K562 (cell line): ENCODE measurements around the gene GALE. TPM values are rescaled to one million over a fixed set of nuclear protein-coding genes. Genes with fewer than 3 reads are reported as not detected.
A peak's percentile ranks its signal among the peaks of the same experiment; 100 is the strongest.
"Not testable (repeated sequence)": the region's sequence is repeated elsewhere in the genome, so short reads cannot be mapped to it uniquely, and the experiment has no call there.

Experiments used
- ATAC-seq: fragments of 200-7000 bp; cut with Tn5 transposase; 3 replicates; pipeline ENCODE4 v1.9.1; 2020; ENCODE audit warnings: moderate library complexity
- BruUV-seq: library from RNA; stranded (reverse); fragments of 400-500 nt; replicated peaks from 2 replicates; lab custom pipeline; 2021; lab: Mats Ljungman, UMichigan
- CTCF ChIA-PET: fragments of 300-600 bp; formaldehyde crosslinking; extraction: SDS; loops from one replicate; lab custom pipeline; 2021; ENCODE audit warnings: low intra/inter-chr PET ratio; lab: Yijun Ruan, JAX
- POLR2A ChIA-PET: fragments of 300-600, 350-650 bp; sonication (Branson Sonifier 250); formaldehyde crosslinking; extraction: SDS; loops from one replicate; lab custom pipeline; 2021; ENCODE audit warnings: antibody characterized with exemption, inconsistent platforms; lab: Yijun Ruan, JAX
- DNase-seq, 4 experiments: peaks; one replicate each; pipeline versions ENCODE4 v3.0.0 to v3.0.0-alpha.2; 2011 to 2018; ENCODE audit warnings: low spot score in 3 of 4, mixed read lengths in 3 of 4; ENCODE audit errors: extremely low read depth in 1 of 4
- FAIRE-seq: peaks from 2 replicates; lab custom pipeline; 2011; peaks lifted over from hg19 to GRCh38; lab: Jason Lieb, UNC
- H2AFZ ChIP-seq: 2 replicates; pipeline ENCODE4 v1.6.0; 2011; ENCODE audit warnings: low read depth, low read length, control low read depth, inconsistent platforms
- H3K27ac ChIP-seq: fragments of 200-600 bp; 3 replicates; pipeline ENCODE4 v1.8.0; 2011; ENCODE audit warnings: low read depth, mild to moderate bottlenecking, control low read depth, inconsistent platforms, low read length, moderate library complexity, mixed read lengths; ENCODE audit errors: extremely low read depth
- H3K27me3 ChIP-seq, 2 experiments: fragments of 300-600 bp in 1 of 2; 2 replicates in 1 of 2; 3 replicates in 1 of 2; pipeline versions ENCODE4 v1.6.0 to v1.8.0; 2011; ENCODE audit warnings: inconsistent platforms in 2 of 2, low read length in 2 of 2, mild to moderate bottlenecking in 1 of 2, mixed read lengths in 1 of 2, moderate library complexity in 1 of 2; ENCODE audit not compliant: control insufficient read depth in 2 of 2, insufficient read depth in 2 of 2
- H3K36me3 ChIP-seq: fragments of 300-600 bp; 3 replicates; pipeline ENCODE4 v1.8.0; 2011; ENCODE audit warnings: mild to moderate bottlenecking, low read length, inconsistent platforms; ENCODE audit not compliant: control insufficient read depth, insufficient read depth
- H3K4me1 ChIP-seq, 2 experiments: fragments of 200-600 bp in 1 of 2; replicated peaks in 1 of 2; 2 replicates in 1 of 2; 3 replicates in 1 of 2; pipeline versions ENCODE4 v1.5.1 to v1.8.0; 2011; ENCODE audit warnings: inconsistent platforms in 2 of 2, low read length in 2 of 2, mild to moderate bottlenecking in 1 of 2, mixed read lengths in 1 of 2, moderate library complexity in 1 of 2; ENCODE audit not compliant: control insufficient read depth in 2 of 2, insufficient read depth in 2 of 2
- H3K4me2 ChIP-seq: 2 replicates; pipeline ENCODE4 v1.6.1; 2011; ENCODE audit warnings: low read length, control low read depth, inconsistent platforms, mixed read lengths; ENCODE audit not compliant: insufficient read depth
- H3K4me3 ChIP-seq: fragments of 200-600 bp; sonication (generic), shearing (Covaris generic); 2 replicates; pipeline ENCODE4 v1.5.1; 2016; ENCODE audit warnings: control low read depth, inconsistent platforms
- H3K79me2 ChIP-seq: fragments of 200-600 bp; 3 replicates; pipeline ENCODE4 v1.8.0; 2011; ENCODE audit warnings: low read length, inconsistent platforms; ENCODE audit not compliant: control insufficient read depth, insufficient read depth
- H3K9ac ChIP-seq, 2 experiments: 2 replicates each; pipeline versions ENCODE4 v1.6.0 to v1.6.1; 2011; ENCODE audit warnings: low read depth in 2 of 2, low read length in 2 of 2, control low read depth in 1 of 2, inconsistent platforms in 1 of 2, mild to moderate bottlenecking in 1 of 2, mixed read lengths in 1 of 2; ENCODE audit not compliant: insufficient read depth in 1 of 2
- H3K9me1 ChIP-seq: one replicate; pipeline ENCODE4 v1.6.0; 2011; ENCODE audit warnings: inconsistent platforms, mild to moderate bottlenecking, low read length, moderate library complexity; ENCODE audit not compliant: control insufficient read depth, insufficient read depth
- H3K9me3 ChIP-seq: replicated peaks from 2 replicates; pipeline ENCODE4 v1.5.1; 2011; ENCODE audit warnings: low read depth, low read length, inconsistent platforms; ENCODE audit not compliant: control insufficient read depth, insufficient read depth
- H4K20me1 ChIP-seq: replicated peaks from 2 replicates; pipeline ENCODE4 v1.6.1; 2011; ENCODE audit warnings: low read length, inconsistent platforms, mixed read lengths; ENCODE audit not compliant: control insufficient read depth, insufficient read depth
- DACH1 ChIP-seq: fragments of 450-650 bp; IDR thresholded peaks from 2 replicates; pipeline ENCODE4 v1.6.1; 2018; ENCODE audit not compliant: partially characterized antibody
- GATAD2A ChIP-seq: fragments of 450-650 bp; IDR thresholded peaks from 2 replicates; pipeline ENCODE4 v1.6.1; 2017
- GATAD2B ChIP-seq: fragments of 450-650 bp; IDR thresholded peaks from 2 replicates; pipeline ENCODE4 v1.6.1; 2017; ENCODE audit warnings: mild to moderate bottlenecking, borderline replicate concordance
- MCM7 ChIP-seq, 2 experiments: fragments of 450-650 bp; IDR thresholded peaks; 2 replicates each; pipeline ENCODE4 v1.6.1; 2016 to 2018
- MTA1 ChIP-seq: fragments of 450-650 bp; IDR thresholded peaks from 2 replicates; pipeline ENCODE4 v1.6.1; 2017; ENCODE audit warnings: borderline replicate concordance
- WGBS: fragments of 100-300 bp; shearing (Covaris generic); methylation state at CpG from one replicate; pipeline ENCODE4 v1.1.6; 2016; ENCODE audit warnings: low coverage, mixed read lengths; ENCODE audit not compliant: insufficient coverage; ENCODE audit errors: missing lambda C conversion rate; 5-methylcytosine and 5-hydroxymethylcytosine counted together
- in situ Hi-C: fragments of 300-500 bp; cut with MboI; formaldehyde crosslinking; loops from 4 replicates; pipeline ENCODE4 v1.15.0; 2018; ENCODE audit warnings: inconsistent platforms, mixed read lengths
- intact Hi-C: fragments of 100-400 bp; cut with micrococcal nuclease; formaldehyde crosslinking; loops from 2 replicates; pipeline ENCODE4 v1.14.2; 2022
- polyA plus RNA-seq, 8 experiments: library from polyadenylated mRNA; depleted of rRNA in 4 of 8; stranded (reverse) in 5 of 8; unstranded in 3 of 8; fragments of >200 nt; fragmentation: Nextera tagmentation in 2 of 8; fragmentation: Illumina TruSeq in 1 of 8; extraction: Ambion mirVana in 2 of 8; extraction: Trizol in 1 of 8; gene quantifications; 2 replicates each; pipeline versions ENCODE4 v1.2.1 to v1.2.3, GENCODE V29; 2011 to 2014; ENCODE audit warnings: inconsistent platforms in 1 of 8, missing spikeins in 1 of 8
- total RNA-seq, 7 experiments: library from RNA; depleted of rRNA in 6 of 7; stranded (reverse); fragments of >200 nt in 6 of 7; fragmentation: Illumina TruSeq in 2 of 7; extraction: Trizol in 2 of 7; gene quantifications; 2 replicates each; pipeline versions ENCODE4 v1.2.1 to v1.2.3, GENCODE V29; 2011 to 2021; ENCODE audit warnings: low replicate concordance in 1 of 7
- TF ChIP-seq, protein P1 (sequence below): fragments of 450-650 bp; IDR thresholded peaks from 2 replicates; pipeline ENCODE4 v1.6.1; 2016; ENCODE audit warnings: antibody characterized with exemption

The GALE gene
- total and polyA plus RNA-seq, 9 of the 15 experiments (the other 6 are each of a cell fraction or from before 2014, with no cell fraction given) = 8.4 to 139 (median 88.3) TPM

DNA sequence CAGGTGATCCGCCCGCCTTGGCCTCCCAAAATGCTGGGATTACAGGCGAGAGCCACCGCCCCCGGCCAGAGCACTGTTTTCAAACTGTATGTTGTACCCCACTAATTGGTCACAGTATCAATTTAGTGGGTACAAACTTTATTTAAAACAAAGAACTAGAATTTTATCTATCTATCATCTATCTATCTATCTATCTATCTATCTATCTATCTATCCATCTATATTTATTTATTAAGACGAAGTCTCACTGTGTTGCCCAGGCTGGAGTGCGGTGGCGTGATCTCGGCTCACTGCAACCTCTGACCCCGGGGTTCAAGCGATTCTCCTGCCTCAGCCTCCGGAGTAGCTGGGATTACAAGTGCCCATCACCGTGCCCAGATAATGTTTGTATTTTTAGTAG is 26.0 kb upstream of the GALE start:
- POLR2A ChIA-PET = interaction anchor here (3.3 kb wide), 1 partner anchor 15 kb away, joined by 12 read pairs; no protein-coding TSS in a partner anchor
- BruUV-seq, H3K9ac ChIP-seq, H3K9me1 ChIP-seq, in situ Hi-C loops, FAIRE-seq, H3K4me3 ChIP-seq, intact Hi-C loops, H4K20me1 ChIP-seq, H3K27ac ChIP-seq, H3K27me3 ChIP-seq, H2AFZ ChIP-seq, ATAC-seq, H3K4me2 ChIP-seq, CTCF ChIA-PET, DNase-seq, H3K36me3 ChIP-seq, H3K9me3 ChIP-seq: not testable (repeated sequence)
- WGBS = 94% methylated on average over 13 of the region's 13 CpGs
- Histone ChIP-seq H3K4me1 (peaks cover 8 to 24% of the 10 kb centered on the region in 2 experiments; a peak in 4 of 5 replicates), H3K79me2 (peaks cover 14% of the 10 kb centered on the region)
- TF ChIP-seq GATAD2A (0 out of 2 replicates have a peak, but pooled peaks have one; percentile 48), MTA1 (peak; percentile 49; the same call in 1 of the 2 replicates), DACH1 (peak; percentile 100), GATAD2B (peak; percentile 95), MCM7 (IDR thresholded peaks at IDR 0.05) (0 out of 4 replicates have a peak, but pooled peaks of 1 of the 2 experiments have one; percentile 57)
- TF ChIP-seq, protein P1, sequence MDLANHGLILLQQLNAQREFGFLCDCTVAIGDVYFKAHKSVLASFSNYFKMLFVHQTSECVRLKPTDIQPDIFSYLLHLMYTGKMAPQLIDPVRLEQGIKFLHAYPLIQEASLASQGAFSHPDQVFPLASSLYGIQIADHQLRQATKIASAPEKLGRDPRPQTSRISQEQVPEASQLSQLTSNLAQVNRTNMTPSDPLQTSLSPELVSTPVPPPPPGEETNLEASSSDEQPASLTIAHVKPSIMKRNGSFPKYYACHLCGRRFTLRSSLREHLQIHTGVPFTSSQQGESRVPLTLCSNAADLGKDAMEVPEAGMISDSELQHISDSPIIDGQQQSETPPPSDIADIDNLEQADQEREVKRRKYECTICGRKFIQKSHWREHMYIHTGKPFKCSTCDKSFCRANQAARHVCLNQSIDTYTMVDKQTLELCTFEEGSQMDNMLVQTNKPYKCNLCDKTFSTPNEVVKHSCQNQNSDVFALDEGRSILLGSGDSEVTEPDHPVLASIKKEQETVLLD = peak; percentile 83
